K562 (cell line): ENCODE results near the gene MTHFR. TPM values are rescaled to one million over a fixed set of nuclear protein-coding genes. Genes with fewer than 3 reads are reported as not detected.

Experiments used
- DPF2 ChIP-seq: fragments of 450-650 bp; IDR thresholded peaks from 2 replicates; pipeline ENCODE4 v1.6.1; 2016
- FOXA1 ChIP-seq: fragments of 450-650 bp; IDR thresholded peaks from 2 replicates; pipeline ENCODE4 v1.6.1; 2016; ENCODE audit warnings: mild to moderate bottlenecking, borderline replicate concordance
- FOXP4 ChIP-seq: sonication (generic); formaldehyde crosslinking; IDR thresholded peaks from 2 replicates; pipeline ENCODE4 v1.8.0; 2022; ENCODE audit warnings: mild to moderate bottlenecking, missing genetic modification reagents, borderline replicate concordance
- GATA2 ChIP-seq: sonication (generic); formaldehyde crosslinking; IDR thresholded peaks from 2 replicates; pipeline ENCODE4 v1.4.0; 2020; ENCODE audit warnings: mild to moderate bottlenecking, missing genetic modification reagents
- HEY1 ChIP-seq: fragments of 250-450 bp; sonication (Bioruptor Pico); IDR thresholded peaks from 2 replicates; pipeline ENCODE4 v1.5.0; 2020; ENCODE audit warnings: mild to moderate bottlenecking, moderate library complexity, borderline replicate concordance
- HINFP ChIP-seq: fragments of 450-650 bp; conservative IDR thresholded peaks from 2 replicates; pipeline ENCODE4 v1.6.1; 2016; ENCODE audit warnings: missing genetic modification characterization, low read depth, mild to moderate bottlenecking, control low read depth, missing compliant biosample characterization
- IRF2 ChIP-seq: sonication (generic); formaldehyde crosslinking; IDR thresholded peaks from 2 replicates; pipeline ENCODE4 v1.8.1; 2022; ENCODE audit warnings: mild to moderate bottlenecking, missing genetic modification reagents
- LEF1 ChIP-seq: fragments of 450-650 bp; IDR thresholded peaks from 2 replicates; pipeline ENCODE4 v1.6.1; 2016; ENCODE audit warnings: mild to moderate bottlenecking
- MED1 ChIP-seq: sonication (generic); formaldehyde crosslinking; IDR thresholded peaks from 2 replicates; pipeline ENCODE4 v1.8.1; 2023; ENCODE audit warnings: missing genetic modification reagents, borderline replicate concordance
- MIER1 ChIP-seq: fragments of 450-650 bp; IDR thresholded peaks from 2 replicates; pipeline ENCODE4 v1.6.1; 2016; ENCODE audit warnings: antibody characterized with exemption, mild to moderate bottlenecking, low read depth
- SAFB2 ChIP-seq: fragments of 200-400 bp; formaldehyde crosslinking; IDR thresholded peaks from 2 replicates; pipeline ENCODE4 v1.6.1; 2018; ENCODE audit warnings: borderline replicate concordance, low read length, low read depth, moderate library complexity; ENCODE audit not compliant: severe bottlenecking
- SMARCA4 ChIP-seq: fragments of 450-650 bp; IDR thresholded peaks from 2 replicates; pipeline ENCODE4 v1.6.1; 2016
- ZC3H8 ChIP-seq: fragments of 450-650 bp; IDR thresholded peaks from 2 replicates; pipeline ENCODE4 v1.6.1; 2017
- ZFPM2 ChIP-seq: fragments of 250-450 bp; sonication (Bioruptor Pico); IDR thresholded peaks from 2 replicates; pipeline ENCODE4 v1.5.1; 2022; ENCODE audit warnings: mild to moderate bottlenecking
- ZHX1 ChIP-seq: fragments of 150-350 bp; conservative IDR thresholded peaks from 2 replicates; pipeline ENCODE4 v1.6.1; 2014; ENCODE audit warnings: low read length
- ZNF740 ChIP-seq, 3 experiments: fragments of 200-800 bp in 1 of 3; sonication (Bioruptor generic) in 1 of 3; sonication (generic) in 1 of 3; formaldehyde crosslinking in 1 of 3; IDR thresholded peaks; 2 replicates each; pipeline versions ENCODE4 v1.6.1 to v1.8.0; 2016 to 2022; ENCODE audit warnings: mild to moderate bottlenecking in 2 of 3, missing compliant biosample characterization in 2 of 3, missing genetic modification characterization in 2 of 3, missing genetic modification reagents in 1 of 3
- ZNF766 ChIP-seq: fragments of 200-800 bp; sonication (Bioruptor generic); conservative IDR thresholded peaks from 2 replicates; pipeline ENCODE4 v1.6.1; 2016; ENCODE audit warnings: missing genetic modification characterization, missing compliant biosample characterization
- polyA plus RNA-seq, 8 experiments: library from polyadenylated mRNA; depleted of rRNA in 4 of 8; stranded (reverse) in 5 of 8; unstranded in 3 of 8; fragments of >200 nt; fragmentation: Nextera tagmentation in 2 of 8; fragmentation: Illumina TruSeq in 1 of 8; extraction: Ambion mirVana in 2 of 8; extraction: Trizol in 1 of 8; gene quantifications; 2 replicates each; pipeline versions ENCODE4 v1.2.1 to v1.2.3, GENCODE V29; 2011 to 2014; ENCODE audit warnings: inconsistent platforms in 1 of 8, missing spikeins in 1 of 8
- total RNA-seq, 7 experiments: library from RNA; depleted of rRNA in 6 of 7; stranded (reverse); fragments of >200 nt in 6 of 7; fragmentation: Illumina TruSeq in 2 of 7; extraction: Trizol in 2 of 7; gene quantifications; 2 replicates each; pipeline versions ENCODE4 v1.2.1 to v1.2.3, GENCODE V29; 2011 to 2021; ENCODE audit warnings: low replicate concordance in 1 of 7

Gene MTHFR
- total and polyA plus RNA-seq, 9 of the 15 experiments (the other 6 are each of a cell fraction or from before 2014, with no cell fraction given) = 5.0 to 104 (median 62.6) TPM

GRCh38 chr1:11800756-11801433 is 4.9 kb downstream of the MTHFR start (continued):
- TF ChIP-seq HINFP = no peak
- no peak for TF ChIP-seq MED1 (CRISPR knock-in tag)
- no peak for TF ChIP-seq LEF1
- TF ChIP-seq FOXP4 = no peak
- TF ChIP-seq SAFB2 = no peak
- no peak for TF ChIP-seq GATA2
- TF ChIP-seq SMARCA4 = peak; percentile 69; the same call in 1 of the 2 replicates
- no peak for TF ChIP-seq ZFPM2
- peak; percentile 60 for TF ChIP-seq DPF2
- no peak for TF ChIP-seq IRF2 (CRISPR knock-in tag)
- TF ChIP-seq ZNF766 (CRISPR knock-in tag) = no peak; the same call in 1 of the 2 replicates
- no peak for TF ChIP-seq ZNF740 (CRISPR knock-in tag; IDR thresholded peaks at IDR 0.05)
- TF ChIP-seq ZNF740 (tag; IDR thresholded peaks at IDR 0.05) = no peak
- no peak for TF ChIP-seq MIER1
- no peak for TF ChIP-seq ZC3H8
- TF ChIP-seq ZHX1 = no peak
- TF ChIP-seq FOXA1 = no peak
- no peak for TF ChIP-seq HEY1 (CRISPR knock-in tag)
